GM18520 (cell line): ENCODE results near the gene SSBP4.

Experiments used
- ATAC-seq: cut with Tn5 transposase; IDR thresholded peaks from one replicate; pipeline ENCODE4 v1.9.1; 2021; ENCODE audit not compliant: unreplicated experiment

Gene SSBP4

GRCh38 chr19:18419699-18420460 lies 682 bp downstream of the SSBP4 start:
- ATAC-seq, result peak; percentile 6

GRCh38 chr19:18420930-18421329 lies 1.7 kb downstream of the SSBP4 start:
- ATAC-seq, result no peak

GRCh38 chr19:18421371-18421959 lies 2.3 kb downstream of the SSBP4 start:
- ATAC-seq, result no peak

GRCh38 chr19:18422530-18423191 lies 3.5 kb downstream of the SSBP4 start:
- no peak for ATAC-seq

- no peak for ATAC-seq
These were observed 4.2 kb downstream of the SSBP4 start for GRCh38 chr19:18423258-18424020.

DNA sequence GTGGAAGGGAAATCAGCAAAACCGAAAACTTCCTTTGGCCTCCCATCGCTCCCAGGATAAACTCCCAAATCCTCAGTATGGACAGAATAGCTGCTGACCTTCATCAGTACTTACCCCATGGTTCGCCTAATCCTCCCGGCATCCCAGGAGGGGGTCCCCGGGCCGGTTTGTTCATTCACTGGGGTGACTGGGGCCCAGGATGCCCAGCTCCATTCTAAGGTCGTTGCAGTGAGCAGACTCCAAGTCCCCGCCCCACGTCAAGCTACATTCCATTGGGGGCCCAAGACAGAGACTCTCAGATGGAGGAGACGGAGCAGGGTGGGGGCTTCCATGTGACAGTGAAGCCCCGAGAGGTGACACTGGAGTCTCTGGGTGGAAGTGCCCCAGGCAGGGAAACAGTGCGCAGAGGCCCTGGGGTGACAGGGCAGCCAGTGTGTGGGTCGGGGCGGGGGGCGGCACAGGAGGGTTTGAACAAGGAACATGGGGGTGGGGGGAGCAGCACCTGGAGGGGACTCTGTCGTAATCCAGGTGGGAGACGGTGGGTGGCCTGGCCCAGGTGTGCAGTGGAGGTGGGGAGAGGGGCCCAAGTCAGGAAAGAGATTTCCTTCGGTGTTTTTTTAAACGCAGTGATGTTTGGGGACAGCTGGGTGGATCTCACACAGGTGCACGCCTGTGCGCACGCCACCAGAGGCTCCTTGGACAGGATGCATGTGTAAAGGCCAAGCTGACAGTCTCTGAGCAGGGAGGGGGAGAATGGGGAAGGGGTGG lies 5.1 kb downstream of the SSBP4 start:
- no peak for ATAC-seq

DNA sequence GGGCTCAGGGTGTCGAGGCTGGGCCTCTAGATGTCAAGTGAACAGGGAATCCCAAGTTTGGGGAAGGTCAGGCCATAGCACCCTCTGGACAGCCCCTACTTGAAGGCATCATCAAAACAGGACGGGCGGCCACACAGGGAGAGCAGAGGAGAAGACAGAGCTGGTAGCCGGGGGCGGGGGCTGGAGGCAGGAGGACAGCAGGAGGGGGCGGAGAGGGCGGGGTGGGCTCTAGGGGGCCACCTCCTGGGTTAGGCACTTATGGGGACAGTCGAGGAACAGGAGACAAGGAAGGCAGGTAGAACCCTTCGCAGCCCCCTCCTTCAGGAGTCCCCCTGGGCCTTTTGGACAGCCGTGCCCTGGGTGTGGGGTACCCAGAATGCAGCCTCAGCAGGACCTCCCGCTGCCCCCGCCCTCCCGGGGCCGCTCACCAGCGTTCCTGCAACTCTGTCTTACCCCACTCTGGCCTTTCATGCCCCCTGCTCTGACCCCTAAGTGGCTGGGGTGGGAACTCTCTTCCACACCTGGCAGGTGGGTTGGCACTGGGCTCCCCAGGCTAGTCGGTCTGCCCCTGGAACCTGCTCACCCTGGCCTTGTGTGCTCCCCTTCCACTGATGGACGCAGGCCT lies 5.8 kb downstream of the SSBP4 start:
- ATAC-seq, result no peak

- ATAC-seq, result no peak
These were observed 6.6 kb downstream of the SSBP4 start for GRCh38 chr19:18425515-18426415.

DNA sequence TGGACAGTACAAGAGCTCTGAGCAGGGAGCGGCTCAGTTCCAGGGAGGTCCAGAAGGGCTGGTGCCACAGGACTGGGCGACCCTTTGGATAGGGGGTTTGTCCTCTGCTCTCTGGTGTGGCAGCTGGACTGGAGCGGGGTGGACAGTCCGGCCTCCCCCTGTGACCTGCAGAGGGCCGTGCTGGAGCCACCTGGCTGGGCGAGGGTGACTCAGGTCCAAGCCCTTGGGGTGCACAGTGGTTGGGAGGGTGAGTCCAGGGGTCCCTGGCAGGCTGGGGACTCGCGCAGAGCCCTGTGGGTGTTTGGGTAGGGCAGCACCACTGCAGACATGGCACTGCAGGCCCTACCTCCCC lies 7.2 kb downstream of the SSBP4 start:
- no peak for ATAC-seq

DNA sequence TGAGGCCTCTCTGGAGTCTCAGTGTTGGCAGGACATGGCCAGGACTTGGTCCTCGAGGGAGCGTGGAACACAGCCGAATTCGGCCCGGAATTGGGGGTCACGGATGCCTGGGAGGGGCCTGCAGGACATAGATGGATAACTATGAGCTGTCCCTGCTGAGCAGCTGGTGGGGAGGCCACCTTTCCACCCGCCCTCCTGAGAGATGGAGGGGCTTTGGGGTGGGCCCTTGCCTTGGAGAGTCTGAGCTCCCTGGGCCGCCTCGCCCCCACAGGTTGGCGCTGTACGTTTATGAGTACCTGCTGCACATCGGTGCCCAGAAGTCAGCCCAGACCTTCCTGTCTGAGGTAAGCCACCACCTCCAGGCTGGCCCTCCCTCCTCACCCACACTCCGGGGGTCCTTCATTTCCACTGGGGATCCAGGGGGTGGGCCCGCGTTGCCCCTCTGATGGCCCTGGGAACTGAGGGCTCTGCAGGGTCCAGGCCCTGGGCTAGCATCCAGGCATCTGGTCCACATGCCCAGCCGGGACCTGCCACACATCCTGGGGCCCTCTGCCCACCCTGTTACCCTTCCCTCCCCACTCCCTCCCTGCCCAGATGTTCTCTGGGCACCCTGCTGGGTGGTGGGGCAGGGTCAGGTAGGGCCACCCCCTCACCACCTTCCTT lies 8.0 kb downstream of the SSBP4 start:
- ATAC-seq, result no peak

DNA sequence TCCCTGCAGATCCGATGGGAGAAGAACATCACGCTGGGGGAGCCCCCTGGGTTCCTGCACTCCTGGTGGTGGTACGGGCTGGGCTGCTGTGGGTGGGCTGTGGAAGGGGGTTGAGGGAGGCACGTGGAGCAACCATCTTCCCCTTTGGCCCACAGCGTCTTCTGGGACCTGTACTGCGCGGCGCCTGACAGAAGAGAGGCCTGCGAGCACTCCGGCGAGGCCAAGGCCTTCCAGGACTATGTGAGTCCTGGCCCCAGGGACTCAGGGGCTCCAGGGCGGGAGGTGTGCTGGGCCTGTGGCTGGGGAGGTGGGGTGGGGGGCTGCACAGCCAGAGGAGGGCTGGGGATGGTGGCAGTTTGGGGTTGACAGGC lies 8.5 kb downstream of the SSBP4 start:
- ATAC-seq, result no peak

- peak; percentile 2 for ATAC-seq
These were observed 9.1 kb downstream of the SSBP4 start for GRCh38 chr19:18428173-18428786.

- peak; percentile 43 for ATAC-seq
These were observed 9.8 kb downstream of the SSBP4 start for GRCh38 chr19:18428787-18429674.

GRCh38 chr19:18429717-18430416 lies 10.7 kb downstream of the SSBP4 start:
- ATAC-seq, result no peak

GRCh38 chr19:18430417-18431144 lies 11.4 kb downstream of the SSBP4 start:
- ATAC-seq, result no peak
